Natural killer cell treated with Interleukin-12 subunit alpha and Interleukin-12 subunit beta and Interleukin-15 and Interleukin-18, amount 100 ng/mL, for 72 hours (primary cell): Measurements from ENCODE around the gene UNKL. TPM values are rescaled to one million over a fixed set of nuclear protein-coding genes. Genes with fewer than 3 reads are reported as not detected.

ENCODE experiments used
- ATAC-seq, 2 donors: fragments of 150-1000 bp; cut with Tn5 transposase in 1 of 2; sonication (Bioruptor Pico), chemical (Tn5 transposase) in 1 of 2; 2 replicates each; pipeline ENCODE4 v1.10.0; 2021
- DNase-seq: peaks from one replicate; pipeline ENCODE4 v3.0.0; 2022; ENCODE audit warnings: low spot score
- H3K27ac Mint-ChIP-seq, 2 donors: 1 replicate in 1 of 2; 2 replicates in 1 of 2; pipeline ENCODE4 v1.8.0; 2022; ENCODE audit warnings: mixed read lengths in 2 of 2, mild to moderate bottlenecking in 1 of 2, moderate library complexity in 1 of 2
- H3K27me3 Mint-ChIP-seq, 2 donors: 1 replicate in 1 of 2; 2 replicates in 1 of 2; pipeline ENCODE4 v1.8.0; 2022; ENCODE audit warnings: mixed read lengths in 2 of 2
- H3K36me3 Mint-ChIP-seq: one replicate; pipeline ENCODE4 v1.8.0; 2022; ENCODE audit warnings: mixed read lengths
- H3K4me1 Mint-ChIP-seq, 2 donors: 1 replicate in 1 of 2; 2 replicates in 1 of 2; pipeline ENCODE4 v1.8.0; 2022; ENCODE audit warnings: low read depth in 2 of 2, mixed read lengths in 2 of 2, mild to moderate bottlenecking in 1 of 2
- H3K4me3 Mint-ChIP-seq: one replicate; pipeline ENCODE4 v1.8.0; 2022; ENCODE audit warnings: mixed read lengths
- H3K9me3 Mint-ChIP-seq: 2 replicates; pipeline ENCODE4 v1.8.0; 2022; ENCODE audit warnings: mixed read lengths
- total RNA-seq, 2 donors: library from RNA; stranded (reverse); gene quantifications; one replicate each; pipeline ENCODE4 v1.2.3, GENCODE V29; 2022

The UNKL gene
- total RNA-seq, 2 donors from 2014 or later = 25.4 to 72.1 TPM

DNA sequence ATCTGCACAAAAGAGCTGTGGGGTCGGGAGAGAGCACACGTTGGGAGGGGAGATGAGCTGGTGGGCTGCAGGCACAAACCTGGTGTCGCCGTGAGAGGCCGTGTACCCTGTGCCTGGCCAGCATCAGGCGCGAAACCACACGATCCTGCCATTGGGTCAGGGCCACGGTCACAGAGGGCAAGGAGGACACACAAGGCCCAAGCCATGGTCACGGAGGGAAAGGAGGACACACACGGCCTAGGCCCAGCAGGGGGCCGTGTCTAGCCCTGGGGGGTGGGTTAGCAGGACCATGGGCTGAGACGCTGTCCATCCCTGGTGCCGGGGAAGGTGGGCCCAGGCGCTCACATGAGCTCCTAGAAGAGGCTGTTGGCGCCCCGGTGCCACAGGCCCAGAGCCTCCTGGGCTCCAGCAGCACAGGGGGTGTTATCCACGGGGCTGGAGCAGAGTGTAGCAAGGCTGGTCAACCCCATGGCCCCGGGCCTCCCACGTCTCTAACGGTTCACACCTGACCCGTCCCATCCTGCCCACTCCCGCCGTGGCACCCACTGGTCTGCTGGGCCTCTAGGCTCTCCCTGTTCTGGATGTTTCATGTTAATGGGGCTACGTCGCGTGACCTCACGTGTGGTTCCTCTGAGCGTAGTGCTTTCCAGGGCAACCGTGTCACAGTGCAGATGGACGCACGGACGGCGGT lies 37.3 kb upstream of the UNKL start:
- H3K36me3 Mint-ChIP-seq = no peaks in the 10 kb centered on the region

DNA sequence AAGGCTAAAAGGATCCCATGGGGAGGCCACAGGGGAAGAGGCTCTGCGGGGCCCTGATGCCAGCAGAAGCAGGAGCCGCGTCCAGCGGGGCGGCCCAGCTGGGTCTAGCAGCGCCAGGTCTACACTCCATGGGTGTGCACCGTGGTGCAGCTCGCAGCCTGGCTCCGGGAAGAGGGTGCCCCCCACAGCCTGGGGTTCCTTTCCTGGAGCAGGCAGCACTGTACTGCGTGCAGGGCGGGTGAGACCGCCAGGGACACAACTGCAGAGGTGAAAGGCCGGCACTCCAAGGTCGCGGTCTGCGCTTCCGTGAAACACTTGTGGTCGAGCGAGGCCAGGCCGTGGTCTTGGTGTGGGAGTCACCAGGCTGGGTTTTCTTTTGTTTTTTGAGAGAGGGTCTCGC lies 36.3 kb upstream of the UNKL start:
- Mint-ChIP-seq H3K4me3 (no peak overlapping the region), H3K4me1 (peaks cover 0 to 9% of the 10 kb centered on the region in 2 donors), H3K36me3 (no peaks in the 10 kb centered on the region), H3K27me3 (no peaks in the 10 kb centered on the region), H3K9me3 (no peaks in the 10 kb centered on the region), H3K27ac (no peak overlapping the region)
- DNase-seq (no peak), ATAC-seq (no peak)

More for the DNA sequence above, 37.3 kb upstream of the UNKL start:
- Mint-ChIP-seq H3K27ac (no peak overlapping the region), H3K4me1 (peaks cover 0 to 9% of the 10 kb centered on the region in 2 donors), H3K27me3 (no peaks in the 10 kb centered on the region), H3K9me3 (no peaks in the 10 kb centered on the region), H3K4me3 (no peak overlapping the region)
- no peak for DNase-seq
- ATAC-seq = no peak

DNA sequence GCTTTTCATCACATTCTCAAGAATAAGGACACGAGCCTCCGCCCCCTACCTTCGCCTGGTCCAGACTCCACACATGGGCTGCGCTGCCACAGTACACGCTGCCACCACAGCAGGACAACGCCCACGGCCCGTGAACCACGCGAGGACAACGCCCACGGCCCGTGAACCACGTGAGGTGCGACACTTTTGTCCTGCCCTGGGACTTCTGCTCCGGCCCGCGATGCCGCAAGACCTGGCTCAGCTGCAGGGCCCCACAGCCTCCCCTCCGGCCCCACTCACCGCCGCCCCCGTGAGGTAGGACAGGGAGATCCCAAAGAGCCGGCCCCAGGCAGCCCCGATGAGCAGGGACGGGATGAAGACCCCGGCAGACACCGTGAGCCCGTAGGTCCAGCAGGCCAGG lies 35.7 kb upstream of the UNKL start:
- Mint-ChIP-seq H3K9me3 (no peaks in the 10 kb centered on the region), H3K36me3 (no peaks in the 10 kb centered on the region), H3K27me3 (no peaks in the 10 kb centered on the region), H3K4me1 (peaks cover 0 to 9% of the 10 kb centered on the region in 2 donors), H3K27ac (no peak overlapping the region), H3K4me3 (no peak overlapping the region)
- no peak for ATAC-seq
- no peak for DNase-seq

DNA sequence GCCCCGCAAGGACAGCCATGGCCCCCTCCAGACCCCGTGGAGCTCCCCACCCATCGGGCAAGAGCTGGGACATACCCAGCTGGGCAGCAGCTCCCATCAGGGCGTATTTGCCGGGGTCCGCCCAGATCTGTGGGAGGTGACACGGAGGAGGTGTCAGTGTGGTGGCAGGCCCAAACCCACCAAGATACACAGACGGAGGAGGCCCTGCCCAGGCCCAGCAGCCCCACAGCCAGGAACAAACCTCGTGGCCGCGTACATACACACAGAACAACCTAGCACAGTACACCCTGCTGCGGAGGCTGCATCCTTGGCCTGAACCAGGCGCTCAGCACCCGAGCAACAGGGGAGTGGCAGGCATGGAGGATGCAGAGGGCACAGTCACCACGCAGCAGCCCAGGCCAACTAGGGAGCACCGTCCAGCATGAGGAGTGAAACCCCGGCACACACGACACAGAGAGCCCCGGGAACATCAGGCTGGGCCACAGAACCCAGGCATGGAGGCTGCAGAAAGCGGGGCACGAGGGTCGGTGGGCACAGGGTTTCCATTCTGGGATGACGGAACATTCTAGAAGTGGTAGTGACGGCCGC lies 34.8 kb upstream of the UNKL start:
- Mint-ChIP-seq H3K27ac (no peak overlapping the region), H3K36me3 (no peaks in the 10 kb centered on the region), H3K9me3 (no peaks in the 10 kb centered on the region), H3K4me1 (peaks cover 0 to 9% of the 10 kb centered on the region in 2 donors), H3K27me3 (no peaks in the 10 kb centered on the region), H3K4me3 (no peak overlapping the region)
- no peak for ATAC-seq
- no peak for DNase-seq

DNA sequence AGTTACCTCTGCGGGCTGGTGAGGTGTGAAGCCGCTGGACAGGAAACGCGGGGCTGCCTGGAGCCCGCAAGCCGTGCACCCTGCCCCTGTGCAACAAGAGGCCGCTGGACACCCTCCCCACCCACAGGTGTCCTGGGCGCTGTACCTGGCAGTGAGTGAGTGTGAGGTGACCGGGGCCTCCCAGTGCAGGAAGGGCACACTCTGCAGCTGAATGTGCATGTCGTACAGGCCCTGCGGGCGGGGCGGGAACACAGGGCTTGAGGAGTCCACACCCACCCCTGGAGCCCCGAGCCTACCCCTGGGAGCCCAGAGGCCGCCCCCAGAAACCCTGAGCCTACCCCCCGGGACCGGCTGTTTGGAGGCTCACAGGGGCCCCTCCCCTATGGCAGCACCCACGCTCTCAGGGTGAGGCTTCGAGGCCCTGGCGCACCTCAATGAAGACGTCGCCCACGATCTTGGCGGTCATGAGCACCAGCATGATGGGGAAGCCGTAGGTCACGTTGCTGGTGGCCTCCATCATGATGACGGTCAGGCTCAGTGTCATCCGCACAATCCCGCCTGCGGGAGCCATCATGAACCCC lies 34.1 kb upstream of the UNKL start:
- Mint-ChIP-seq H3K27me3 (no peaks in the 10 kb centered on the region), H3K9me3 (no peaks in the 10 kb centered on the region), H3K36me3 (no peaks in the 10 kb centered on the region), H3K27ac (no peak overlapping the region), H3K4me3 (no peak overlapping the region), H3K4me1 (peaks cover 0 to 9% of the 10 kb centered on the region in 2 donors)
- DNase-seq = no peak
- ATAC-seq = no peak

- ATAC-seq = no peak
- H3K36me3 Mint-ChIP-seq = no peaks in the 10 kb centered on the region
- peaks cover 0 to 9% of the 10 kb centered on the region in 2 donors for H3K4me1 Mint-ChIP-seq
Measured at GRCh38 chr16:1447965-1448364, 33.5 kb upstream of the UNKL start.

GRCh38 chr16:1446296-1447080 lies 32.0 kb upstream of the UNKL start:
- H3K36me3 Mint-ChIP-seq = no peaks in the 10 kb centered on the region

More at GRCh38 chr16:1447965-1448364, 33.5 kb upstream of the UNKL start:
- Mint-ChIP-seq H3K27me3 (no peaks in the 10 kb centered on the region), H3K27ac (no peak overlapping the region), H3K4me3 (no peak overlapping the region), H3K9me3 (no peaks in the 10 kb centered on the region)
- no peak for DNase-seq

GRCh38 chr16:1445518-1446203 lies 31.2 kb upstream of the UNKL start:
- DNase-seq (no peak), ATAC-seq (no peak)
- Mint-ChIP-seq H3K4me1 (peaks cover 0 to 9% of the 10 kb centered on the region in 2 donors), H3K27me3 (no peaks in the 10 kb centered on the region), H3K27ac (no peak overlapping the region), H3K36me3 (no peaks in the 10 kb centered on the region), H3K9me3 (no peaks in the 10 kb centered on the region), H3K4me3 (no peak overlapping the region)

More at GRCh38 chr16:1446296-1447080, 32.0 kb upstream of the UNKL start:
- Mint-ChIP-seq H3K27ac (no peak overlapping the region), H3K4me3 (no peak overlapping the region), H3K9me3 (no peaks in the 10 kb centered on the region), H3K4me1 (peaks cover 0 to 9% of the 10 kb centered on the region in 2 donors), H3K27me3 (no peaks in the 10 kb centered on the region)
- DNase-seq (no peak), ATAC-seq (no peak)

DNA sequence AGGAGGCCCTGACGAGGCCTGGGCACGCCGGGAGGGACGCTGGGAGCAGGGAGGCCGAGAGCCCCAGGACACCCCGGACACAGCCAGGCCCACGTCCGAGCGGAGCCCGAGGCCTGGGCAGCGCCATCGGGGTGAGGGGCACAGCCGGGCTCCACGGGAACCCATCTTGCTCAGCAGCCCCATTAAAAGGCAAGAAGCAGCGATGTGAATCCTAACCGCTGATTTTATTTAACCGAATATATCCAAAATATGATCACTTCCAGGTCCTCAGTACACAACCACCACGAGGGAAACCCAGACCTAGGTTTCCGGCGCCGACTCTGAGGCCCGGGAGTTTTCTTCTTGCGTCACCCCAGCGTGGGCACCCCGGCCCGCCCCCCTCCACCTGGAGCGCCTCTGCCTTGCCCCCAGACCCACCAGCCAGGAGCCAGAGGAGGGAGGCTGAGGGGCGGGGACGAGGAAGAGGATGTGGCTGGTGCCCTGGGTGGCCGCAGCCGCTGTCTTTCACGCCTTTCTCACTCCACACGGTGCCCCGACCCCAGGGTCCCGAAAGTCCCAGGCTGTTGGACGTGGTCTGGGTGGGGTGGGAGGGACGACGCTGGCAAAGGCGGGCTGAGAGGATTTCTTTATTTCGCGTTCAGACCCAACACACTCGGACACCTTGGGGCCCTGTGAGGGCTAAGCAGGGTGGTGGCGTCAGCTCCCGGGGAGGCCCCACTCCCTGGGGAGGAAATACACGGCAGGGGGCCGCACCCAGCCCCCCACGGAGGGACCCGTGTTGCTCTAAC lies 30.4 kb upstream of the UNKL start:
- Mint-ChIP-seq H3K27ac (no peak overlapping the region), H3K4me1 (peaks cover 0 to 5% of the 10 kb centered on the region in 2 donors), H3K36me3 (no peaks in the 10 kb centered on the region), H3K4me3 (no peak overlapping the region), H3K9me3 (no peaks in the 10 kb centered on the region), H3K27me3 (no peaks in the 10 kb centered on the region)
- DNase-seq = no peak
- ATAC-seq = no peak

- no peak within 1 kb of the TSS for H3K4me3 Mint-ChIP-seq
- no peaks in the 10 kb centered on the region for H3K9me3 Mint-ChIP-seq
- DNase-seq (no peak), ATAC-seq (no peak)
- no peaks in the 10 kb centered on the region for H3K4me1 Mint-ChIP-seq
- H3K36me3 Mint-ChIP-seq = no peaks in the 10 kb centered on the region
- H3K27me3 Mint-ChIP-seq = no peaks in the 10 kb centered on the region
- no peak within 1 kb of the TSS for H3K27ac Mint-ChIP-seq
Measured at GRCh38 chr16:1443980-1444729, 29.7 kb upstream of the UNKL start, which contains the start of gene CCDC154. TSS of gene CCDC154 (minus strand) at chr16:1444556. CDS start at chr16:1444322, 234 bp downstream.

- Mint-ChIP-seq H3K4me1 (no peaks in the 10 kb centered on the region), H3K27me3 (no peaks in the 10 kb centered on the region), H3K36me3 (no peaks in the 10 kb centered on the region), H3K27ac (no peak overlapping the region), H3K4me3 (no peak overlapping the region), H3K9me3 (no peaks in the 10 kb centered on the region)
- no peak for ATAC-seq
- no peak for DNase-seq
Measured at GRCh38 chr16:1443403-1443973, 29.0 kb upstream of the UNKL start.

DNA sequence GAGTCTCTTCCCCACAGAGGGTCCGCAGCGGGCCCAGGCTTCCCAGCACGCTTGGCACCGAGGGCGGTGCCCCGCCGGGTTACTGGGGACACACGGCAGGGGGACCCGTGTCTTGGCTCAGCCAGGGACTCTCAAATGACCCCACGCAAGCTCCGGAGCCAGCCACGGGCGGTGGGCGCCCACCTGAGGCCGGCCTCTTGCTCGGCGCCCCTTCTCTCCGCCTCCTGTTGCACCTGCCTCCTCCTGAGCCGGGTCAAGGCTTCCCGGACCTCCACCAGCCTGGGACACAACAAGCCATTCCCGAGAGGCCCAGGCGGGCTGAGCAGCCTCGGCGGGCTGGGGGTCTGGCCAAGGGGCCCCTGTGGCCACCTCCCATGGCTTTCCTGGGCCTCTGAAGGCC lies 28.2 kb upstream of the UNKL start:
- ATAC-seq (no peak), DNase-seq (no peak)
- Mint-ChIP-seq H3K4me1 (no peaks in the 10 kb centered on the region), H3K4me3 (no peak overlapping the region), H3K27me3 (no peaks in the 10 kb centered on the region), H3K9me3 (no peaks in the 10 kb centered on the region), H3K36me3 (no peaks in the 10 kb centered on the region), H3K27ac (no peak overlapping the region)
